Upper lobe of left lung (tissue), 6 donors: ENCODE measurements around the gene COQ7. TPM values are rescaled to one million over a fixed set of nuclear protein-coding genes. Genes with fewer than 3 reads are reported as not detected.

ENCODE experiments used
- ATAC-seq, 2 donors: fragments of 200-7000 bp; cut with Tn5 transposase; one replicate each; pipeline ENCODE4 v1.9.1; 2022; ENCODE audit warnings: mild to moderate bottlenecking in 2 of 2, moderate library complexity in 2 of 2; ENCODE audit not compliant: low FRiP score in 2 of 2
- DNase-seq, 2 donors: peaks; one replicate each; pipeline ENCODE4 v3.0.0-alpha.2; 2019 to 2020
- H3K27ac ChIP-seq, 4 donors: fragments of 200-600 bp; sonication (generic); one replicate each; pipeline ENCODE4 v1.5.1; 2016 to 2019
- H3K27me3 ChIP-seq, 4 donors: fragments of 200-600 bp; sonication (generic); one replicate each; pipeline ENCODE4 v1.5.1; 2017 to 2019
- H3K36me3 ChIP-seq, 4 donors: fragments of 200-600 bp; sonication (generic); one replicate each; pipeline ENCODE4 v1.5.1; 2016 to 2019
- H3K4me1 ChIP-seq, 4 donors: fragments of 200-600 bp; sonication (generic); one replicate each; pipeline ENCODE4 v1.5.1; 2018 to 2019
- H3K4me3 ChIP-seq, 4 donors: fragments of 200-600 bp; sonication (generic); one replicate each; pipeline ENCODE4 v1.5.1; 2017 to 2019; ENCODE audit warnings: mild to moderate bottlenecking in 2 of 4, moderate library complexity in 1 of 4
- H3K9me3 ChIP-seq, 4 donors: fragments of 200-600 bp; sonication (generic); one replicate each; pipeline ENCODE4 v1.5.1; 2018 to 2019
- EP300 ChIP-seq, 4 donors: sonication (generic); formaldehyde crosslinking; IDR thresholded peaks; one replicate each; pipeline ENCODE4 v1.5.1; 2017; ENCODE audit warnings: antibody characterized with exemption in 4 of 4, control low read depth in 2 of 4
- POLR2A ChIP-seq, 4 donors: fragments of 450-650 bp; IDR thresholded peaks; one replicate each; pipeline ENCODE4 v1.5.1; 2016 to 2017; ENCODE audit warnings: antibody characterized with exemption in 4 of 4, mild to moderate bottlenecking in 2 of 4
- POLR2AphosphoS5 ChIP-seq, 2 donors: sonication (generic); formaldehyde crosslinking; IDR thresholded peaks; one replicate each; pipeline ENCODE4 v1.5.1; 2017; ENCODE audit warnings: antibody characterized with exemption in 2 of 2
- WGBS, 2 donors: methylation state at CpG; one replicate each; pipeline ENCODE4 v1.1.5; 2017 to 2018; 5-methylcytosine and 5-hydroxymethylcytosine counted together
- total RNA-seq, 6 donors: library from RNA; depleted of rRNA in 4 of 6; stranded (reverse); fragments of >200 nt in 4 of 6; gene quantifications; one replicate each; pipeline versions ENCODE4 v1.1.0 to v1.2.1, GENCODE V29; 2016 to 2021
- TF ChIP-seq, protein P1 (sequence below), 6 experiments: fragments of 450-650 bp in 4 of 6; fragments of 200-600 bp in 2 of 6; sonication (generic) in 2 of 6; IDR thresholded peaks; one replicate each; pipeline ENCODE4 v1.5.1; 2016 to 2019; ENCODE audit warnings: antibody characterized with exemption in 6 of 6
- donor health status: DM: no; HTN: no; CAD: no; lungs with moderate emphysema.
- donor health status: DM: no; HTN: yes; CAD: no; lungs with severe emphysema.

COQ7 gene
- total RNA-seq, 6 donors from 2014 or later: 14.6 to 41.9 (median 20.0) TPM

DNA sequence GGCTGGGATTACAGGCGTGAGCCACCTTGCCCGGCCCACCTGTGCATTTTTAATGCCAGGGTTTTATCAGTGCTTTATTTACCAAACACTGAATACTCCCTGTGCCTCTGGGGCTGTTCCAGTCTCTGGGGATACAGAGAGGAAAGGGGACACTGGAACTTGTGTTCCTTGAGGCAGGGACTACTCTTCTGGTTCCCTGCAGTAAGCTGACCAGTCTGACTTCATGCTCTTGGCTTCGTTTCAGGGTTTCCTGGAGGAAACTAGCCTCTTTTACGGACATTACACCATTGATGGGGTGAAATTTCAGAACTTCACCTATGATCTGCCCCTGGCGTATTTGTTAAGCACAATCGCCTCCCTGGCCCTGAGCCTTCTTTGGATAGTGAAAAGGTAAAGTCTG, 37.4 kb upstream of the COQ7 start:
- DNase-seq (no peak), ATAC-seq (no peak)
- WGBS, 2 donors: 82 to 88% methylated on average over 6 of the region's 6 CpGs

DNA sequence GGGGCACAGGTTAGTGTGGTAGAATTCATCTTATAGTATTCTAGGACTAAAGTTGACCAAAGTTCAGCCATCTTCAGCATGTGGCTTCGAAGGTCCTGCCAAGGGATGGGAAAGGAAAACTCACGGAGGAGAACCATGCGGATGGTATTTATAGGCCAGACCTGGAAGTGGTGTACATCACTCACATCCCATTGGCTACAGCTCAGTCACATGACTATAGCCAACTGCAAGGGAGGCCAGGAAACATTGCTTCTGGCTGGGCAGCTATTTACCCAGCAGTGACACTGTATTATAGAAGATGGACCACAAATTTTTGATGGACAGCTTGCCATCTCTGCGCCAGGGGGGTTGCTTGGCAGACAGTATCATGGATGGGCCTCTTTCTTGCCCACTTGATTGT, 35.7 kb upstream of the COQ7 start:
- Histone ChIP-seq H3K27me3 (no peaks in the 10 kb centered on the region), H3K4me1 (no peaks in the 10 kb centered on the region), H3K9me3 (peaks cover 0 to 6% (median 0%) of the 10 kb centered on the region in 4 donors), H3K36me3 (peaks cover 0 to 3% (median 0%) of the 10 kb centered on the region in 4 donors), H3K27ac (no peak overlapping the region), H3K4me3 (no peak overlapping the region)
- no peak for DNase-seq
- 74% methylated on average over 4 of the region's 4 CpGs for WGBS, 2 donors
- no peak for TF ChIP-seq POLR2AphosphoS5 (IDR thresholded peaks at IDR 0.05)
- TF ChIP-seq EP300 (IDR thresholded peaks at IDR 0.05): no peak
- TF ChIP-seq, protein P1, sequence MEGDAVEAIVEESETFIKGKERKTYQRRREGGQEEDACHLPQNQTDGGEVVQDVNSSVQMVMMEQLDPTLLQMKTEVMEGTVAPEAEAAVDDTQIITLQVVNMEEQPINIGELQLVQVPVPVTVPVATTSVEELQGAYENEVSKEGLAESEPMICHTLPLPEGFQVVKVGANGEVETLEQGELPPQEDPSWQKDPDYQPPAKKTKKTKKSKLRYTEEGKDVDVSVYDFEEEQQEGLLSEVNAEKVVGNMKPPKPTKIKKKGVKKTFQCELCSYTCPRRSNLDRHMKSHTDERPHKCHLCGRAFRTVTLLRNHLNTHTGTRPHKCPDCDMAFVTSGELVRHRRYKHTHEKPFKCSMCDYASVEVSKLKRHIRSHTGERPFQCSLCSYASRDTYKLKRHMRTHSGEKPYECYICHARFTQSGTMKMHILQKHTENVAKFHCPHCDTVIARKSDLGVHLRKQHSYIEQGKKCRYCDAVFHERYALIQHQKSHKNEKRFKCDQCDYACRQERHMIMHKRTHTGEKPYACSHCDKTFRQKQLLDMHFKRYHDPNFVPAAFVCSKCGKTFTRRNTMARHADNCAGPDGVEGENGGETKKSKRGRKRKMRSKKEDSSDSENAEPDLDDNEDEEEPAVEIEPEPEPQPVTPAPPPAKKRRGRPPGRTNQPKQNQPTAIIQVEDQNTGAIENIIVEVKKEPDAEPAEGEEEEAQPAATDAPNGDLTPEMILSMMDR (IDR thresholded peaks at IDR 0.05): no peak
- no peak for TF ChIP-seq POLR2A (IDR thresholded peaks at IDR 0.05)
- ATAC-seq: no peak

More for the DNA sequence above, 37.4 kb upstream of the COQ7 start:
- no peak for TF ChIP-seq POLR2A (IDR thresholded peaks at IDR 0.05)
- TF ChIP-seq, protein P1 (IDR thresholded peaks at IDR 0.05): no peak
- no peak for TF ChIP-seq EP300 (IDR thresholded peaks at IDR 0.05)
- no peak for TF ChIP-seq POLR2AphosphoS5 (IDR thresholded peaks at IDR 0.05)
- Histone ChIP-seq H3K4me1 (no peaks in the 10 kb centered on the region), H3K9me3 (no peaks in the 10 kb centered on the region), H3K4me3 (no peak overlapping the region), H3K36me3 (peaks cover 0 to 3% (median 0%) of the 10 kb centered on the region in 4 donors), H3K27ac (no peak overlapping the region), H3K27me3 (no peaks in the 10 kb centered on the region)

DNA sequence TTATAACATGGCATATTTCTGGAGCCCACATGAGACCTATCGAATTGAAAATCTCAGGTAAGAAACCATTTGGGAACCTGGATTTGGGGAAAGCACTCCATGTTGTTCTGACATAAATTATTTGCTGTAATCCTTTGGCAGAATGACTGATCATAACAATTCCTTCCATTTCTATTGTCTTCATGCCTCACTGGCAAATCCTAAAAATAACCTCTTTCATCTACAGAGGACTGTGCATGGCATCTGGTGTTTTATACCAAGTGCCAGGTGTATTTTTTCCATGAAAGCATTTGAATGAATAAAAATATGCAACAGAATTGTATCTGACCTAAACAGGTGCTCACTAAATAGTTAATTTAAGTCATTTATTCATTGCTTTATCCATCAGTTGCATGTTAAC, 33.7 kb upstream of the COQ7 start:
- TF ChIP-seq, protein P1 (IDR thresholded peaks at IDR 0.05): no peak
- TF ChIP-seq POLR2A (IDR thresholded peaks at IDR 0.05): no peak
- TF ChIP-seq POLR2AphosphoS5 (IDR thresholded peaks at IDR 0.05): no peak
- no peak for TF ChIP-seq EP300 (IDR thresholded peaks at IDR 0.05)
- ATAC-seq: no peak
- DNase-seq: no peak
- H3K27ac ChIP-seq: no peak overlapping the region
- no peaks in the 10 kb centered on the region for H3K27me3 ChIP-seq
- 91 to 100% methylated on average over 1 of the region's 1 CpG for WGBS, 2 donors
- peaks cover 0 to 9% (median 0%) of the 10 kb centered on the region in 4 donors for H3K9me3 ChIP-seq
- H3K4me1 ChIP-seq: no peaks in the 10 kb centered on the region
- H3K36me3 ChIP-seq: peaks cover 0 to 3% (median 0%) of the 10 kb centered on the region in 4 donors
- H3K4me3 ChIP-seq: no peak overlapping the region

DNA sequence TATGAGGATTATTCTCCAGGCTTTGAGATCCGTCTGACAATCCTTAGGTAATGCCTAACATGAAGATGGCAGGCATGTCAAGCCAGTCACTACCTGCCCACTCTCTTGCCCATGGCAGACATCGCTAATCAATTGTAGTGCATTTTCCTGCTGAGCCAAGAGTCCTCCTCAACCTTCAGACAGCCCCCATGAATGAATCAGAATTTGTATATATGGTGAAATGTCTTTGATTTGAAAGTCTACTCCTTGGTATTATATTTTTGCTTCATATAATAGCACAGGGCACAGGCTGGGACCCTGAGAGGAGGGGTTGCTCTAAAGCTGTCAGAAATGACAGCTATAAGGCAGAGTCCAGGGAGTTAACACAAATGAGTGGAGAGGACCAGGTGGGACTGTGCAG, 27.0 kb upstream of the COQ7 start:
- WGBS, 2 donors: 88 to 100% methylated on average over 2 of the region's 2 CpGs

More for the DNA sequence above, 27.0 kb upstream of the COQ7 start:
- Histone ChIP-seq H3K4me1 (no peaks in the 10 kb centered on the region), H3K27me3 (no peaks in the 10 kb centered on the region), H3K36me3 (peaks cover 0 to 4% (median 0%) of the 10 kb centered on the region in 4 donors), H3K9me3 (peaks cover 0 to 9% (median 0%) of the 10 kb centered on the region in 4 donors), H3K4me3 (no peak overlapping the region), H3K27ac (no peak overlapping the region)
- DNase-seq: no peak
- ATAC-seq: no peak
- TF ChIP-seq, protein P1 (IDR thresholded peaks at IDR 0.05): no peak
- no peak for TF ChIP-seq POLR2A (IDR thresholded peaks at IDR 0.05)
- no peak for TF ChIP-seq POLR2AphosphoS5 (IDR thresholded peaks at IDR 0.05)
- no peak for TF ChIP-seq EP300 (IDR thresholded peaks at IDR 0.05)
